CD14-positive monocyte (primary cell): ENCODE results near the gene BASP1. TPM values are rescaled to one million over a fixed set of nuclear protein-coding genes. Genes with fewer than 3 reads are reported as not detected.

Experiments
- DNase-seq, 3 donors: peaks; one replicate each; pipeline ENCODE4 v3.0.0-alpha.2; 2011 to 2022
- H2AFZ ChIP-seq: 2 replicates; pipeline ENCODE4 v1.6.0; 2012; ENCODE audit warnings: mild to moderate bottlenecking, low read depth, low read length, inconsistent platforms; ENCODE audit not compliant: insufficient read depth, poor library complexity, severe bottlenecking
- H3K27ac ChIP-seq, 2 donors: 1 replicate in 1 of 2; 2 replicates in 1 of 2; pipeline ENCODE4 v1.5.1; 2012 to 2013; ENCODE audit warnings: low read length in 2 of 2, control low read depth in 1 of 2, inconsistent platforms in 1 of 2, low read depth in 1 of 2, mild to moderate bottlenecking in 1 of 2
- H3K27me3 ChIP-seq, 2 donors: one replicate each; pipeline versions ENCODE4 v1.6.0 to v1.6.1; 2011 to 2013; ENCODE audit warnings: low read length in 2 of 2; ENCODE audit not compliant: control insufficient read depth in 2 of 2, insufficient read depth in 2 of 2
- H3K36me3 ChIP-seq, 2 donors: replicated peaks in 1 of 2; 1 replicate in 1 of 2; 2 replicates in 1 of 2; pipeline versions ENCODE4 v1.5.1 to v1.6.1; 2012 to 2013; ENCODE audit warnings: low read length in 2 of 2, control low read depth in 1 of 2, inconsistent platforms in 1 of 2, mild to moderate bottlenecking in 1 of 2; ENCODE audit not compliant: insufficient read depth in 2 of 2, control insufficient read depth in 1 of 2
- H3K4me1 ChIP-seq, 2 donors: 1 replicate in 1 of 2; 2 replicates in 1 of 2; pipeline versions ENCODE4 v1.5.1 to v1.6.1; 2012 to 2013; ENCODE audit warnings: low read length in 2 of 2, control low read depth in 1 of 2, inconsistent platforms in 1 of 2, mild to moderate bottlenecking in 1 of 2, moderate library complexity in 1 of 2; ENCODE audit not compliant: insufficient read depth in 2 of 2, control insufficient read depth in 1 of 2
- H3K4me2 ChIP-seq: replicated peaks from 2 replicates; pipeline ENCODE3; 2012; ENCODE audit warnings: low read length, moderate library complexity, mild to moderate bottlenecking; ENCODE audit not compliant: poor library complexity, severe bottlenecking; ENCODE audit errors: extremely low read depth
- H3K4me3 ChIP-seq, 3 experiments: fragments of 200-600 bp in 1 of 3; sonication (generic) in 1 of 3; replicated peaks in 1 of 3; 1 replicate in 2 of 3; 2 replicates in 1 of 3; pipeline ENCODE4 v1.5.1; 2011 to 2013; ENCODE audit warnings: low read length in 3 of 3, mild to moderate bottlenecking in 3 of 3, control low read depth in 2 of 3, low read depth in 2 of 3, inconsistent platforms in 1 of 3, moderate library complexity in 1 of 3
- H3K79me2 ChIP-seq: 2 replicates; pipeline ENCODE4 v1.6.0; 2012; ENCODE audit warnings: mild to moderate bottlenecking, control low read depth, inconsistent platforms, low read length, moderate library complexity; ENCODE audit not compliant: insufficient read depth
- H3K9ac ChIP-seq: 2 replicates; pipeline ENCODE4 v1.6.0; 2017; ENCODE audit warnings: low read length, mild to moderate bottlenecking; ENCODE audit not compliant: insufficient read depth, poor library complexity, severe bottlenecking
- H3K9me3 ChIP-seq, 2 donors: replicated peaks in 1 of 2; 1 replicate in 1 of 2; 2 replicates in 1 of 2; pipeline versions ENCODE4 v1.5.1 to v1.6.1; 2012 to 2013; ENCODE audit warnings: low read length in 2 of 2, control low read depth in 1 of 2; ENCODE audit not compliant: control insufficient read depth in 1 of 2, insufficient read depth in 1 of 2
- H4K20me1 ChIP-seq: 2 replicates; pipeline ENCODE4 v1.6.0; 2012; ENCODE audit warnings: mild to moderate bottlenecking, low read length, control low read depth, moderate library complexity; ENCODE audit not compliant: insufficient read depth
- H3K27ac Mint-ChIP-seq, 7 donors: one replicate each; pipeline ENCODE4 v1.8.0; 2020; ENCODE audit warnings: mild to moderate bottlenecking in 7 of 7, mixed read lengths in 7 of 7, moderate library complexity in 6 of 7, inconsistent platforms in 2 of 7
- H3K27me3 Mint-ChIP-seq, 3 donors: one replicate each; pipeline ENCODE4 v1.8.0; 2021 to 2022; ENCODE audit warnings: low read depth in 3 of 3, mild to moderate bottlenecking in 3 of 3, mixed read lengths in 3 of 3, moderate library complexity in 3 of 3, inconsistent platforms in 1 of 3
- H3K36me3 Mint-ChIP-seq, 2 donors: one replicate each; pipeline ENCODE4 v1.8.0; 2020; ENCODE audit warnings: mixed read lengths in 2 of 2, inconsistent platforms in 1 of 2, mild to moderate bottlenecking in 1 of 2
- H3K4me1 Mint-ChIP-seq: one replicate; pipeline ENCODE4 v1.8.0; 2020; ENCODE audit warnings: mild to moderate bottlenecking, mixed read lengths
- H3K4me3 Mint-ChIP-seq, 2 donors: one replicate each; pipeline ENCODE4 v1.8.0; 2020; ENCODE audit warnings: mild to moderate bottlenecking in 2 of 2, mixed read lengths in 2 of 2, moderate library complexity in 1 of 2
- H3K9me3 Mint-ChIP-seq, 7 donors: one replicate each; pipeline ENCODE4 v1.8.0; 2020 to 2022; ENCODE audit warnings: mixed read lengths in 7 of 7, mild to moderate bottlenecking in 6 of 7, moderate library complexity in 6 of 7, inconsistent platforms in 2 of 7
- CTCF ChIP-seq: fragments of 200-600 bp; IDR thresholded peaks from one replicate; pipeline ENCODE4 v1.8.0; 2022; ENCODE audit warnings: antibody characterized with exemption, mild to moderate bottlenecking
- WGBS: methylation state at CpG from one replicate; pipeline ENCODE4 v1.1.5; 2013; ENCODE audit warnings: missing lambda C conversion rate; ENCODE audit not compliant: insufficient coverage; 5-methylcytosine and 5-hydroxymethylcytosine counted together
- intact Hi-C, 2 donors: fragments of 100-400 bp; cut with micrococcal nuclease; formaldehyde crosslinking; loops; one replicate each; pipeline versions ENCODE4 v1.15.0 to v1.15.1; 2023
- polyA plus RNA-seq, 3 donors: library from polyadenylated mRNA; depleted of rRNA in 1 of 3; unstranded in 2 of 3; stranded (reverse) in 1 of 3; fragments of 300-500 nt in 2 of 3; fragments of >200 nt in 1 of 3; fragmentation: Illumina TruSeq in 2 of 3; gene quantifications; 1 replicate in 2 of 3; 2 replicates in 1 of 3; pipeline ENCODE4 v1.2.3, GENCODE V29; 2012 to 2021

BASP1 gene
- polyA plus RNA-seq, 3 donors: 23.7 to 61.6 (median 36.6) TPM

GRCh38 chr5:17289681-17290539 lies 72.5 kb downstream of the BASP1 start:
- 92% methylated on average over 14 of the region's 16 CpGs for WGBS
- no peaks in the 10 kb centered on the region for H3K27me3 ChIP-seq
- H3K9me3 ChIP-seq: no peaks in the 10 kb centered on the region
- no peaks in the 10 kb centered on the region for H3K36me3 Mint-ChIP-seq
- H4K20me1 ChIP-seq: no peaks in the 10 kb centered on the region
- no peak overlapping the region for H3K9ac ChIP-seq
- H3K4me3 Mint-ChIP-seq: no peak overlapping the region
- H3K27me3 Mint-ChIP-seq: peaks cover 2 to 3% (median 2%) of the 10 kb centered on the region in 3 donors
- H3K4me2 ChIP-seq: no peak overlapping the region
- H3K4me3 ChIP-seq: no peak overlapping the region
- H2AFZ ChIP-seq: no peak overlapping the region
- no peak for TF ChIP-seq CTCF
- H3K27ac Mint-ChIP-seq: no peak overlapping the region
- DNase-seq: no peak
- no peaks in the 10 kb centered on the region for H3K36me3 ChIP-seq
- H3K27ac ChIP-seq: no peak overlapping the region
- no peaks in the 10 kb centered on the region for H3K79me2 ChIP-seq
- H3K9me3 Mint-ChIP-seq: peaks cover 0 to 14% (median 8%) of the 10 kb centered on the region in 7 donors
- peaks cover 6% of the 10 kb centered on the region for H3K4me1 Mint-ChIP-seq
- intact Hi-C loops: no loop called here
- H3K4me1 ChIP-seq: no peaks in the 10 kb centered on the region

- Mint-ChIP-seq H3K4me3 (no peak overlapping the region), H3K27ac (no peak overlapping the region), H3K9me3 (peaks cover 0 to 12% (median 6%) of the 10 kb centered on the region in 7 donors), H3K4me1 (peaks cover 4% of the 10 kb centered on the region), H3K27me3 (peaks cover 2 to 3% (median 2%) of the 10 kb centered on the region in 3 donors), H3K36me3 (no peaks in the 10 kb centered on the region)
- Histone ChIP-seq H3K79me2 (no peaks in the 10 kb centered on the region), H4K20me1 (no peaks in the 10 kb centered on the region), H2AFZ (no peak overlapping the region), H3K36me3 (no peaks in the 10 kb centered on the region), H3K9ac (no peak overlapping the region), H3K4me3 (no peak overlapping the region), H3K27ac (no peak overlapping the region), H3K27me3 (no peaks in the 10 kb centered on the region), H3K4me2 (no peak overlapping the region), H3K4me1 (no peaks in the 10 kb centered on the region), H3K9me3 (no peaks in the 10 kb centered on the region)
- WGBS: 98% methylated on average over 5 of the region's 9 CpGs
- intact Hi-C loops: no loop called here
- no peak for TF ChIP-seq CTCF
- no peak for DNase-seq
These were observed 73.1 kb downstream of the BASP1 start for GRCh38 chr5:17290540-17290974.
